ENCODE results near the gene NT5M. TPM values are rescaled to one million over a fixed set of nuclear protein-coding genes. Genes with fewer than 3 reads are reported as not detected.
A peak's percentile ranks its signal among the peaks of the same experiment; 100 is the strongest.
"Not testable (repeated sequence)": the region's sequence is repeated elsewhere in the genome, so short reads cannot be mapped to it uniquely, and the experiment has no call there.

Gene NT5M
- total RNA-seq, 1 donor from 2014 or later, result 8.4 TPM

DNA sequence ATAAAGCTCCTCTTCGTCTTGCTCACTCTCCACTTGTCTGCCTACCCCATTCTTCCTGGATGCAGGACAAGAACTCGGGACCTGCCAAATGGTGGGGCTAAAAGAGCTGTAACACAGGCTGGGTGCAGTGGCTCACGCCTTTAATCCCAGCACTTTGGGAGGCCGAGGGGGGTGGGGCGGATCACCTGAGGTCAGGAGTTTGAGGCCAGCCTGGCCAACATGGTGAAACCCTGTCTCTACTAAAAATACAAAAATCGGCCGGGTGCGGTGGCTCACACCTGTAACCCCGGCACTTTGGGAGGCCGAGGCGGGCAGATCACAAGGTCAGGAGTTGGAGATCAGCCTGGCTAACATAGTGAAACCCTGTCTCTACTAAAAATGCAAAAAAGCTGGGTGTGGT lies 1.5 kb upstream of the NT5M start:
- DNase-seq (ENCODE audit: low spot score), result not testable (repeated sequence)

- no peak for DNase-seq (ENCODE audit: low spot score)
Observed at GRCh38 chr17:17303847-17304490, 796 bp downstream of the NT5M start.

- no peak for DNase-seq (ENCODE audit: low spot score)
Observed at GRCh38 chr17:17304521-17304985, 1.4 kb downstream of the NT5M start.

DNA sequence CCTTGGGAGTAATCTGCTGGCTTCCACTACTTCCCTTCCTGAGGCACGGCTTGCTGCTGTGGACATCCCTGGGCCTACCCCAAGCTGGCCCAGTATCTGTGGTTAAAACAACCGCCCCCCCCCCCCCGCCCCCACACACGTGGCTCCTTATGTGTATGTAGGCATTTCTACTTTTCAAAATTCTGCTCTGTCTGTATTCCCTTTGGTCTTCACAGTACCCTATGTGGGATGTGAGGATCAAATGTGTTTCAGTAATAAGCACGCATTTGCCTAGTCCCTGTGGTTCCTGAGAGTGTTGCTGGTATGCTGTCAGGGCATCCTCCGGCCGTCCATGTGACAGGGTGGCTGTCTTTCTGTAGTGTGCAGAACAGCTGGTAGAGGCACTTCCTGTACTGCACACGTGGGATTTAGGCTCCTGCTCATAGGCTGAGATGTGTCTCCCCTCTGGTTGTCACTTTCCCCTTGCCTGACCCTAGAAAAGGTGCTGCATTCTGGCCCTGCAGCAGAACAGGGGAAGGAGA lies 2.2 kb downstream of the NT5M start:
- DNase-seq (ENCODE audit: low spot score), result peak; percentile 28

- DNase-seq (ENCODE audit: low spot score), result no peak
Observed at GRCh38 chr17:17309356-17309755, 6.2 kb downstream of the NT5M start.

DNA sequence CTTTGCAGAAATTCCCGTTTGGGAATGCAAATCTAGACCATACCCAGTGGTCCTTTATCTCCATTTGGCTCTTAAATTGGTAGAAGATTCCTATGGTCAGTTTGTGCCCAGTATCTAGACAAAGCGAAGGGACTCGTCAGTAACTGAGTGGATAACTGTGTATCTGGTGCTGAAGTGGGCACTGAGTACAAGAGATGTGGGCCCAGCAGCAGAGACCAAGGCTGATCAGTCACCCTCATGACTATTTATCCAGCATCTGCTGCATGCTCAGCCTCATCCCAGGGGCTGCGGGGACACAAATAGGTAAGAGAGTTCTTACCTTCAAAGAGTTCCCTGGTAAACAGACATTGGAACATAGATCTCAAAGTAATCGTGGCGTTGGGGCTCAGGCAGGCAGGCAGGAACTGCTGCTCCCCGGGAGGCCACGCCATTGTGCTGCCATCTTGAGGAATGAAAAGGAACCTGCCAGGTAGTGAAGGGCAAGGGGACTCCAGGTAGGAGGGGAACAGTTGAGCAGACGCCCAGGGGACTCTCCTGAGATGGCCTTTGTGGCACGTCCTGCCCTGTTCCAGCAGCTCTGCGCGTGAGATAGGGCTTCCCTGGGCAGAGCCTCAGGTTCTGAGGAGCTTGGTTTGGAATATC lies 10.3 kb downstream of the NT5M start:
- peak; percentile 25 for DNase-seq (ENCODE audit: low spot score)

GRCh38 chr17:17314501-17315071 lies 11.4 kb downstream of the NT5M start:
- no peak for DNase-seq (ENCODE audit: low spot score)

DNA sequence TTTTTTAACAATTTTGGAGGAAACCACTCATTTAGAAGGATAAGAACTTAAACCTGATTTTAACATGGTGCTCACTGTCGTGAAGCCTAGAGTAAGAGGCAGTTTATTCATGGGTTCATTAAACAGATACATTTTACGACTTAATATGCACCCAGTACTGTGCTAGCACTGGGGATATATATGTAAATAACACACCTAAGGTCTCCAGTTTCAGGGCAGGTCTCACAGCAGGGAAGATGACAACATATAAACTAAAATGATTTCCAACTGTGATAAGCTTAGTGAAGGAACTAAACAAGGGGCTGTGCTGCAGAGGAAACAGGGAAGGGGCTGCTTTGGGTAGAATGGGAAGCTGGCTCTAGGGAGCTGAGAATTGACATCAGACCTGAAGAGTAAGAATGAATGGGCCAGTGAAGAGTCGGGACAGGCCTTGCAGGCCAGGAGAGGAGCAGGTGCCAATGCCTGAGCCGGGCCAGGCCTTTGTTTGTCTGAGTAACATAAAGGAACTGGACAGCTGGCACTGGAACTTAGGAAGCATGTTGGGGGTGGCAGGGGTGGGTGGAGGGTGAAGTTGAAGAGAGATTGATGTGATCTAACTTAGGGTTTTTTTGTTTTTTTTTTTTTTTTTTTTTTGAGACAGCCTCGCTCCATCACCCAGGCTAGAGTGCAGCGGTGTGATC lies 12.1 kb downstream of the NT5M start:
- DNase-seq (ENCODE audit: low spot score), result no peak

DNA sequence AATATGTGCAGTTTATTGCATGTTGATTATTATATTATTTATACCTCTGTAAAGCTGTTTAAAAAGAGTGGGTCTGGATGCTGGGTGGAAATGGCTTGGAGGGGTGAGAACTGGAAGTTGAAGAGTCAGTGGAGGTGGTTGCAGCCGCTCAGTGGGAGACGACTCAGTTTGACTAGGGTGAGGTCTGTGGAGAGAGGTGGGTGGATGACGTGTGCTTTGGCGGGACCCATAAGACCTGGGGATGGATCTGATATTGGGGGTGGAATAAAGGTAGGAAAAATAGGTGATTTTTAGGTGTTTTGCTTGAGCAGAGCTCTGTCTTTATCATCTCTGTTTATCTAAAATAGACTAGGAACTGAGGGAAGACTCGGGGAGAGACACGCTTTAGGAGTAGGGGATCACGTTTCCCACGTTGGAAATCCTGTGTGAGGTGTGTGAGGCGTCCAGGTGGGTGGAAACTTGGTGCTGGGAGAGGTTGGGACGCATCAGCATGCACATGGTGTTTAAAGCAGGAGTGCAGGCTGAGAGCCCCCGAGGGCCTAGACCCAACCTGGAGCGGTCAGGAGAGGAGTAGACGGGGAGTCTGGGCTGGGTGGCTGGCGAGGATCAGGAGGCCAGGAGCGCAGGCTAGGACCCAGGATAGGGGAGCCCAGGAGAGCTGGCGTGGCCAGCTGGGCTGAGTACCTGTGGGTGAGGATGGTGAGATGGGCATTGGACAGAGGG lies 17.2 kb downstream of the NT5M start:
- DNase-seq (ENCODE audit: low spot score), result no peak

DNA sequence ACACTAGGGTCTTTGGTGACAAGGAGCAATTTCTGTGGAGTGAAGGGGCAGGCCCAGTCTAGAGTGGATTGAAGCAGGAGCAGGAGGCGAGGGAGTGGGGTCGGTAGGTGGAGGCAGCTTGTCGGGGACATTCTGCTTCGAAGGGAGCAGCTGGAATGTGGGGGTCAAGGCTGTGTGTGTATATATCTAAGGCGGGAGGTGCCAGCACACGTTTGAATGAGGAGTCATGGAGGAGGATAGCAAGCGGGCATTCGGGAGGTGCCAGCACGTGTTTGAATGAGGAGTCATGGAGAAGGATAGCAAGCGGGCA lies 17.7 kb downstream of the NT5M start:
- DNase-seq (ENCODE audit: low spot score), result no peak

- no peak for DNase-seq (ENCODE audit: low spot score)
Observed at GRCh38 chr17:17321356-17322025, 18.3 kb downstream of the NT5M start.

DNA sequence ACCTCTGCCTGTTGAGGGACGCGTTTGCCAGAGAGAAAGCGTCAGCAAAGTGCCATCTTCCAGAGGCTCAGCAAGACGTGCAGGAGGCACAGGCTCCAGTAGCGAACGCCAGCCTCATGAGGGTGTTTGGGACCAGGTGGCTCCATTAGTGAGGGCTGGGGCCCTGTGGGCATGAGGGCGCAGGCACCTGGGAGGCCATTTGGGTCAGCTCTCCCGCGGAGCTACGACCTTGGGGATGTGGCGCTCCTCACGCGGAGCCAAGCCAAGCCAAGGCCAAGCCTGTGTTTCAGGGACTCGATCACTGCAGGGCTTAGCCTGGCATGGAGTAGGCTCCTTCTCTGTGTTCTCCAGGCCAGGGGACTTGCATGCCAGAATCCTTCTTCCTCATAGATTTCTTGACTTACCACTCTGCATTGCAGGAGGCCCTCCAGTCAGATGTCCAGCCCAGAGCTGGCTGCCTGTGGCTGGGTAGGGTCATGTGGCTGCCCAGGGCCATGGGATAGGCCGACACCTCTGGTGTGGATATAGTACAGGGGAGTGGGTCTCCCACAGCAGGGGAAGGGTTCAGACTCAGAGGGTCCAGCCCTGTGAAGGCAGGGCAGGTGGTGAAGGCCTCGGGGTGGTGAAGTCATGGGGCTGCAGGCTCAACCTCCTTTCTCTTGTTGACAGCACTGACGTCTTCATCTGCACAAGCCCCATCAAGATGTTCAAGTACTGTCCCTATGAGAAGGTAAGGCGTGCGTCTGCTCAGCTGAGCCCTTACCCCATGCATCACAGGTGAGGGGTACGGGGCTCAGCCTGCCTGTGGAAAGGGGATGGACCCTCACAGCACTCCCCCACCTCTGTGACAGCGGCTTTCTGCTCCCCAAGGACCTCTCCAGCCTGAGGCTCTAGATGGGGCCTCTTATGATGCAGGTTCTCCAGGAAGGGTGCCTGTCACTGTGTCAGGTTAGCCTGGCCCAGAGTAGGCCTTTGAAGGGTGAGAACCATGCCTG lies 19.6 kb downstream of the NT5M start:
- DNase-seq (ENCODE audit: low spot score), result no peak

- no peak for DNase-seq (ENCODE audit: low spot score)
Observed at GRCh38 chr17:17324616-17325015, 21.4 kb downstream of the NT5M start.

- no peak for DNase-seq (ENCODE audit: low spot score)
Observed at GRCh38 chr17:17325228-17325627, 22.1 kb downstream of the NT5M start.

DNA sequence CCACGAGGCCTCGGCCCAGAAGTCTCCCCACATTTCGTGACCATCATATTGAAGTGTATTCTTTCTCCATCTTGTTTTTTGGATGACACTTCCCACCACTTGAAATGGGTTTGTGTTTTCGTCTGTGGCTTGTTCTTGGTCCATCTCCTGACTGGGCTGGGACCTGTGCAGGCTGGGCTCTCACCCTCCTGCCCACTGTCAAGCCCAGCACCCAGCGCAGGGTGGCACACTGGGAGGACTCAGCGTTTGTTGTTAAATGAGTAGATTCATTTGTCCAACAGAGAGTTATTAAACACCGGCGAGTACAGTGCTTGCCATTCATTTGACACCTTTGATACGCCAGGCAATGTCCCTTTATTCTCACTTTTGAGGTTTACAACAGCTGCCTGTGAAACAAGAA lies 22.6 kb downstream of the NT5M start:
- DNase-seq (ENCODE audit: low spot score), result no peak

DNA sequence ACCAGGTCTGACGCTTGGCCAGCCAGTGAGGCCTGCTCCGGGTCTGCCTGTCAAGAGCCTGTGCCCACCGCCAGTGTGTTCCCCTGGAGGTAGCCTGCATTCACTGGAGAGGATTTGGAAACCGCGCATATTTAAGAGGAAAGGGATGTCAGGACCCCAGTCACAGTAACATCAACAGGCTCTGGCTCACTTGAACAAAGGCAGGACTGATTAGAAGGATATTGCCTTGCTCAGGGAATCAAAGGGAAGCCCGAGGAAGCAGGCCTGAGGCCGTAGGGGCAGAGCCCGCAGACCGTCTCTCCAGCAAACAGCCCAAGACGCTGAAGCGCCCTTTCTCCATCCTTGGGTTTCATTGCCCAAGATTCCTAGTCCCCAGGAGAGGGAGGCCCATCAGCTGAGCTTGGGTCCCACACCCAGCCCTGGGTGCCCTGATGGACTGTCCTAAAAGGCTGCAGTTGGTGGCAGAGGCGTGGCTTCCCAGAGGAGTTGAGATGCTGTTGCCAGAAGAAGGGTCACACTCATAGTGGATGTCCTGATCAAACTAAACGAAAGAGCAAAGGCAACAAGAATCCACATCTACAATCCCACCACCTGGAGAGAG lies 23.2 kb downstream of the NT5M start:
- DNase-seq (ENCODE audit: low spot score), result no peak

DNA sequence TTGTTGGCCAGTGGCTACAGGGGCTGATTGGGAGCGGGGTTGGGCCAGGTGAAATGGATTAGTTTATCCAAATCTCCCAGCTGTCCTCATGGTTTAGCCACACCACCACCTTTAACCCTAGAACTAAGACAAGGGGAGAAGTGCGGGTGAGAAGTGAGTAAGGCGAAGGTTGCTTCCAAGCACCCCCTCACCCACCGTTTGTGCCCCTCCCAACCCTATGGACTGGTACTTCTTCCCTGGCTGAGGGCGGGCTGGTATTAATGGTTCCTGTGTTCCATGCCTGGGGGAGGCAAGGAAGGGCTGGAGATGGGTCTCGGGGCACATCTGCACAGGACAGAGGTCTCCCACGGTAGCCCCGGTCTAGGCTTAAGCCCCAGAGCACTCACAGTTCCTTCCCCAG lies 25.1 kb downstream of the NT5M start:
- no peak for DNase-seq (ENCODE audit: low spot score)

GRCh38 chr17:17341452-17341851 lies 38.3 kb downstream of the NT5M start:
- DNase-seq (ENCODE audit: low spot score), result no peak

DNA sequence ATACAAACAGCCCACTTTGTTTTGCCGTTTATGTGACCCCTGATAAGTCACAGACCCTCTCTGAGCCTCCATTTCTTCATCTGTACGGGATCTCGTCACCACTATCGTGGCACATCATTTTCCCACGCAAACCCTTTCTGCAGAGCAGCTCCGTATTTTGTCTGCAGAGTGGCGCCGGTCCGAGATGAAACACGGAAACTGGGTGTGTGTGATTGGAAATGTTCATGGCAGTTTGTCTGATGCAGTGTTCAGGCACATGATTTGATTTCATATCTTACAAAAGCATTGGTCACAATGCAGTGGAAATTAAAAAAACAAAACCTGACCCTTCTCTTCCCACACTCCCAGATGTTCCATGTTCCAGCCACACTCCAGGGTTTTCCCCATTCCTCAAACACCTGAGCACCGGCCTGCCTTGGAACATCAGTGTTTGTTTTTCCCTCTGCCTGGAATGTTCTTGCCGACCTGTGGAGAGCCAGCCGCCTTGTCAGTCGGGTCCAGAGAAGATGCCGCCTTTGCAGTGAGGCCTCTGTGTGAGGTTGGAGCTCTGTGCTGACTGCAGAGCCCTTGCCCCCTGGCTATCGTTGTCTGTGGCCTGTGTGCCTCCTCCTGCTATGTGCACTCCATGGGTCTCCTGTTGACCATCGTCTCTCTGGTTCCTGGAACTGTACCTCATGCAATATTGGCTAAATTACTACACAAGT lies 39.2 kb downstream of the NT5M start:
- DNase-seq (ENCODE audit: low spot score), result no peak
